Dedifferentiated amniotic fluid mesenchymal stem cell (primary cell): ENCODE results near the gene SSH3.

Experiments
- DNase-seq: peaks from one replicate; pipeline ENCODE4 v3.0.0-alpha.2; 2016; ENCODE audit errors: extremely low spot score

The SSH3 gene

DNA sequence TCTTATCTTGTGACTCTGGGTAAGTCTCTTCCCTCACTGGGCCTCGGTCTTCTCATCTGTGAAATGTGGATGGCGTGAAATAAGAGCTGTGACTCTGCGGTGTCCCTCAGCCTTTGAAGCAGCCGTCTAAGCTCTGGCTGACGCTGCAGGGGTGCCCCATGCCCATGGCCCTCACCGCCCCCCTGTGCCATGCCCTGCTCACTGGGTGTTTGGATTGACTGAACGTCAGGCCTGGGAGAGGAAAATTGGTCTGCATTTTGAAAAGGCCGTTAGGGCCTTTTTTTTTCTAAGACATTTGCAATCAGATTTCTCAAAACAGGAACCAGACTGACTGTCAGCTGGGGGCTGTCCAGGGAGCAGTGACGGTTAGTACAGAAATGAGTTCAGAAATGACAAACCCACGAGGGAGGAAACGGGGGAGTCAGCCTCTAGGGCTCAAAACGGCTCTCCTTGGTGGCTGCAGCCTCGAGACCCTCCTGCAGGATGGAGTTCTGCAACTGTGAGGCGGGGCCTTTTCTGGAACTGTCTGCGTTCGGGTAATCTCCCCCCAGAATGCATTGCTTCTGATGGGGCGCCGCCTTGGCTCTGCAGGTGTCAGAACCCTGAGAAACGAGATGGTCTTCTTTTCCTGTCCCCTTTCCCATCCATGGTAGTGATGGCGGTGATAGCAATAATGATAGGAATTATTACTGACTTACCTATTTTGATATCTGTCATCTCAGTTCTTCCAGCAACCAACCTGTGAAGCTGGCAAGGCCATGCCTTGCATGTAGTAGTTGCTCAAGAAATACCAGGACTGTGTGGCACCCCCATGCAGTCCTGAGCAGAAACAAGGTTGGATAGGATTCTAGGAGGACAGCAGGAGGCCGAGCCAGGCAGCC is 35.0 kb upstream of the SSH3 start:
- DNase-seq = no peak

DNA sequence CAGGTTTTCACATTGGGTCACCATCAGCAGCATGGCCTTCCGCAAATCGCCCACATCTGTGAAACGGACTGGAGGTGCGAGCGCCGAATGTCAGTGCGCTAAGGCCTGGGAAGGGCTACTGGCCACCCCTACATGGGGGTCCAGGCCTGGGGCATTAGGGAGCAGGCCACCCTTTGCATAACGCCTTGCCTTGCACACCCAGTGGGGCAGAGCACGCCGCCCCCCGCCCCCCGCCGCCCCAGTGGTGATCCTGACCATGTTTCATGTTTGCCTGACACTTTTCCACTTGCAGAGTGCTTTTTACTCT is 34.4 kb upstream of the SSH3 start:
- no peak for DNase-seq

DNA sequence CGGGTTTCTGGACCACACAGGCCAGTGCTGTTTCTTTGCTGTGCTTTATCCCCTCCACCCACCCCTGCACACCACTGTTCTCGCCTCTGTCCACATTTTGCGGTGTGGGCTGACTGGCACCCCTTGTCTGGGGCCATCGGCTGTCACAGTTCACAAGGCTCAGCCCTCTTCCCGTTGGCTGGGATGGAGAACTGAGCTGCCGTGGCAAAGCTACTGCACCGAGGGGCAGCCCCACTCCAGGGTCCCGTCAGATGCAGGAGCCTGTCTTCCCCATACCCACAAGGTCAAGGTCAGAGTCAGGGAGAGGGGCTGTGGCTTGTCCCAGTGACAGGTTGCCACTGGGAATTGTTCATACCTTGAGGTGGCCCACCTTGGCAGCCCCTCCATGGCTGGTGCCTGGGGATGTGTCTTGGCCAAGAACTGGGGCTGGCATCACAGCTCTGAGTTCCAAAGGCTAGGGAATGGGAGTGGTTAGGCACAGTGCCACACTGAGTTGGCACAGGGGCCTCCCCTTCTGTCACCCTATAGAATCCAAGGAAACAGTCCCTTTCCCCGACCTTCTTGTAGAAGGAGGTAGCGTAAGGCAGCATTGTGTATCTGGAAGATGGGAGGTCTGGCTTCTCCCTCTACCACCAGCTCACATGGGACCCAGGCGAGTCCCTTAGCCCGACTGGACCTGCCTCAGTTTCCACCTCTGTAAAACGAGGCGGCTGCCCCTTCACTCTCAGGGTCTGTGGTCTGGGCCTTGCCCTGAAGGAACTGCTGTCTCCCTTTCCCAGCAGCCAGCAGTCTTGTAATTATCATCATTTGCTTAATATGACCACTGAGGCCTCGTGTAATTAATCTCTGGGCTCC is 33.7 kb upstream of the SSH3 start:
- no peak for DNase-seq

DNA sequence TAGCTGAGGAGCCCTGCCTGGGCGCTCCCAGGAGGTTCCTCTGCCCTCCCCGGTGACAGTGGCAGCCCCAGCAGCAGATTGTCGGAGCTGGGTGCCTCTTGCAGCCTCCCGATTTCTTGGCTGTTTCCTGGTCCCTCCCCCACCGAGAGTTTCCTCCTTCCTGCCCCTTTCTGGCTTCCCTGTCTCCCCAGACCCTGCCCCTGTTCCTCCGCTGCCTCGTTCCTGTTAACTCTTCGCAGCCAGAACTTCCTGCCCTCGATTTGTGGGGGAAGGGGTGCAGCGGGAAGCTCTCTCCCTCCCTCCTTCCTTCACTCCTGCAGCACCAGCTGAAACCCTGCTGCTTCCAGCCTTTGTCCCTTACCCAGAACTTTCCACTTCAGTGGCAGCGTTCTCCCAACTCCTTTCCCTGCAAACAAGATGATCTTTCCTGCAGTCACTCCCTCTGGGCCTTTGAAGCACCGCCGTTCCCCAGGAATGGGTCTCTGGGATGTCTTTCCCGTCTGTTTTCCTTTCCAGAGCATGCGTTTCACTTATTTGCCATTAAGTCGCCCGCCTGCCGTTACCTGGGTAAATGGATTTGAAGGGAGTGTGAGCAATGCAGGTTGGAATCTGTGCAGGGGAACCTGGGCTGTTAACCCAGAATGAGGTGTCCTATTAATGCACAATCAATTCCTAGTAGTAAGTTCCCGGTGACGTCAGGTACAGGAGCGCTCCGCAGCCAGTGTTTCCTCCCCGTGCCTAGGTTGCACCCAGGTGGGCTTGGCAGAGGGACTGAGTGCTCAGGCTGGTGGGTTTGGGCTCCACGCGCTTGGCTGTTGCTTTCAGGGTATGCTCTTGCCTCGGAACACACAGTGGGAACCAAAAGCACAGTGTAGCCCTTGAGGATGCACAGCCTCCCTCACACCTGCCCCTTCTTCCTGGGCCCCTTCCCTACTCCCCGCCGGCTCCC is 32.8 kb upstream of the SSH3 start:
- DNase-seq = no peak

DNA sequence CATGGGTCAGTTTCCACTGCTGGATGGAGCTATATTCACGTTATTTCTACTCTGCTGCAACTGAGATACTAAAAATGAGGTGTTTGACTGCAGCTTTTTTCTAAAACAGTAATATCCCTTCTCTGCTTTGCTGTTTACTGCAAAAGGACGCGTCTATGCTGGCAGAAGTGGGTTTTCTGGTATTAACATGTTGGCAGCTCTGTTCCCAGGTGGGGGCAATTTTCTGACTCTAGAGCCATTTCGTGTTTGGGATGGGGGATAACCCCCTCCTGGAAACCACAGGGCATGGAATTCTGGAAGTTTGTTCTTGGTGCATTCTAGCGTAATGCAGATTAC is 32.2 kb upstream of the SSH3 start:
- DNase-seq = no peak

DNA sequence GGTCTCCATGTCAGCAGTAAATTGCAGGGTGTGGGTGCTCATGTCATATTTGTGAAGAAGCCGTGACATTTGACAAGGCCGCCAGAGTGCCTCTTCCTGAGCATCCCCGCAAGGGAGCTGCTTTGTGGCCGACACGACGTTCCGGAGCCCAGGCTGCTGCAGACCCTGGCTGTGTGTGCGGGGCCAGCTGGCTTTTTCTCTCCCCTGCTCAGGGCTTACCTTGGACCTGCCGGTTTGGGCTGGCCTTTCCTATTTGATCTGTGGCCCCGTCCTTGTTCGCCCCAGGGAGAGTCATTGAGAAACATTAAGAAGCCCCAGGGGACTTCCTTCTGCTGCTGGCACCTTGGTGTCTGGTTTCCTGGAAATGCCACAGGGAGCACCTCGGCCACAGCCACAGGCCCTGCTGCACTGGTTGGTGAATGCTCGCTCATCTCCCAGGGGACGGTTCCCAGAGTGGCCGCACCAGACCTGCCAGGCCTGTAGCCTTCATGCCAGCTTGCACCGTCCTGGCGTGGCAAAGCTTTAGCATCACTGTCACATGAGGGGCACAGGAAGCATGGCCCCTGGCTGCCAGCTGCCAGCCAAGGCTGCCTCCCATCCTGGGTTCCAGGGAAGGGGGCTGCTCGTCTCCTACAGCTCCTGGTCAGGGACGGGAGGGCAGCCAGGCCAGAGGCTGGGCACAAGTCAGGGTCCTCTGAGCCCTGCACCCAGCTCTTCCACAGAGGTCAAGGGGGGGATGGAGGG is 31.6 kb upstream of the SSH3 start:
- DNase-seq = no peak

DNA sequence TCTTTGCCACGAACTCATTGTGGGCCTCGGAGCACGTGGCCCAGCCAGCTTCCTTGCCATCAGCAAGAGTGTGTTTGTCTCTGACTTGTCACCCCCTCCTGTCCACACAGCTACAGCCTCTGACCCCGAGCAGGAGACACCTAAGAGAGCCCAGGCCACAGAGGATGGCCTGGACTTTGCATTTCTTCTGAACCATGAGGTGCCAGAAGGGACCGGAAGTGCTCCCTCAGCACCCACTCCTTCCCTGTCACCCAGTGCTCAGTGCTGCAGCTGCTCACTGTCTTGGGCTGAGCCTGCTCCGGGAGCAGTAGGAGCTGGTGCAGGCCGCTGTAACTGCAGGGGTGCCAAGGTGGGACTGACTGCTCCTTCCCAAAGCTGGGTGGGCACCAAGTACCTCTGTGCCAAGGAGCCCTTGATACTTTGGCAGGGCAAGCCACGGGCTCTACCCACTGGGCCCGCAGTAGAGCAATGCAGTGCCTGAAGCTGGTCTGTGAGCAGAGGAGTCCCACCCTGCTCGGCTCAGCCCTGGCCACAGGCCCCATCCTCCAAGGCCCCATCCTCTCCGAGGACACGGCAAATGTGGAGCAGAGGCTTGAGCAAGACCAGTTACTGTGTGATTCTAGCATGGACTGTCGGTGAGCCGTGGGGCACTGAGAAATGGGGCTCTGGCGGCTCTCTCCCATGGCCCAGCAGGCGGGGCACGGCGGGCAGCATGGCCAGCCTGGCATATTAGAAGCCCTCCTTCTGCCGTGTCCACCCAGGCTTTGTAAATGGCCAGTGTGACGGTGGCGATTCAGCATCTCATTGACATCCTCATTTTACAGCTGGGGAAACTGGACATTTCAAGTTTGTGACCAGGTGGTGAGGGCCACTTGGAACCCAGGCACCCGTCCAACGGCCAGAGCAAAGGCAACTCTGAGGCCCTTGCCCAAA is 30.7 kb upstream of the SSH3 start:
- DNase-seq = no peak

DNA sequence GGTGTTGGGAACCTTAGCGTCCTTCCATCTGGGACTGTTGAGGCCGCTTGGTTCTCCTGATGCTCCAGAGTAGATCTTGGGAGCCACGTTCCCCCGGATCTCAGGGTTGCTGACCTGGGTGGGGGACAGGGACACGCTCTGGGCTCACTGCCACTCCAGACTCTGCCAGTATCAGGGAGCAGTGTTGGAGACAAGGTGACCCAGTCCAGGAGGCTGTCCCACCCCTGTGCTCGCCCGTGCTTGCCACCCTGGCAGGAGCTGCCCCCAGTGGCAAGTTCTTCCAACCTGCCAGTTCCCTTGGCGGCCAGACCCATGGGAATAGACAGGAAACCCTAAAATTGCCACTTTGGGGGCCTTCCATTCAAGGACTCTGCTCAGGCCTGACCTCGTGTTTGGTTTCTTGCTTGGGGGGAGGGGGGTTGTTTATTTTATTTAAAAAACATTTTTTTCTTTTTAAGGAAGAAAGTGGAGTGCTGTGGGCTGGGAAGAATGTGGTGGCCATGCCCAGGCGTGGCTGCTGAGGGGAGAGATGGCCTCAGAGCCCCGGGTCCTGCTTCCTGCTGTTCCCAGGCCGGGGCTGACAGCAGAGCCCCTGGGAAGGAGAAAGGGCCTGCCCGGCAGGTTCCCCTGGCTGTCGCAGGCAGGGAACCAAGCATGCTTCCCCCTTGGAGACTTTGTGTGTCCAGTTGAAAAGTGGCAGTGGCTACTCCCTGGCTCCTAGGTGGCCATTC is 29.9 kb upstream of the SSH3 start:
- DNase-seq = no peak

DNA sequence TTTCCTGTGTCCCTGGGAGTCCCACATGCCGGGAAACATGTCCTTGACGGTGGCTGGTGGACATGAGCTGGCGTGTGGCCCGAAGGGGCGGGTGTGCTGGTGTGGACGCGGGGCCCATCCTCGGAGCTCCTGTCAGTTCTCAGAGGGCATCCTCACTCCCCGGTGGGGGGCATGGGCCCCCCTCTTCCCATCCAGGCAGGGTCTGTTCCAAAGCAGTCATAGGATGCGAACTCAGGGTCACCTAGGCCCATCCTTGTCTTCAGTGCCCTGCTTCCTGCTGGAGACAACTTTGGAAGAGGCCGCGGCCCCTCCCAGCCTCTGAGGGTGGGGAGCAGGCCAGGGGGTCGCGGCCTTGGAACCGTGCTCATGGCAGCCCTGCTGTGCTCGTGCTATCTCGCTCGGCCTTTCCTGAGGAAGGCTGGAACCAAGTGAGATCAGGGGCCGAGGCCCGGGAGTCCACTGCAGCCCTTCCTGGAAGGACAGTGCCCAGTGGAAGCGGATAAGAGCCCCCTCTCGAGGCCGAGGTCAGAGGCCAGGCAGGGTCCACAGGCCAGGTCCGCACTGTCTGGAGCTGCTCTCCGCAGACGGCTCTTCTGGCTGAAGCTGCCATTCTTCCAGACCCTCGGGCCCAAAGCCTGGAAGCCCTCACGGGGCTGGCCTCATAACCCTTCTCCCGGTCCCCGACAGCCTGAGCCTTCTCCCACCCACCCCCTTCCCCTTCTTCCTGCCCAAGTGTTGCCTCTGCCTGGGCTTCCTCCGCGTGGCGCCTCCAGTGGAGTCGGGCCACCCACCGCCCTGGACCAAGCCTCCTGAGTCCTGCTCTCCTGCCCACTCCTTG is 28.3 kb upstream of the SSH3 start:
- no peak for DNase-seq

DNA sequence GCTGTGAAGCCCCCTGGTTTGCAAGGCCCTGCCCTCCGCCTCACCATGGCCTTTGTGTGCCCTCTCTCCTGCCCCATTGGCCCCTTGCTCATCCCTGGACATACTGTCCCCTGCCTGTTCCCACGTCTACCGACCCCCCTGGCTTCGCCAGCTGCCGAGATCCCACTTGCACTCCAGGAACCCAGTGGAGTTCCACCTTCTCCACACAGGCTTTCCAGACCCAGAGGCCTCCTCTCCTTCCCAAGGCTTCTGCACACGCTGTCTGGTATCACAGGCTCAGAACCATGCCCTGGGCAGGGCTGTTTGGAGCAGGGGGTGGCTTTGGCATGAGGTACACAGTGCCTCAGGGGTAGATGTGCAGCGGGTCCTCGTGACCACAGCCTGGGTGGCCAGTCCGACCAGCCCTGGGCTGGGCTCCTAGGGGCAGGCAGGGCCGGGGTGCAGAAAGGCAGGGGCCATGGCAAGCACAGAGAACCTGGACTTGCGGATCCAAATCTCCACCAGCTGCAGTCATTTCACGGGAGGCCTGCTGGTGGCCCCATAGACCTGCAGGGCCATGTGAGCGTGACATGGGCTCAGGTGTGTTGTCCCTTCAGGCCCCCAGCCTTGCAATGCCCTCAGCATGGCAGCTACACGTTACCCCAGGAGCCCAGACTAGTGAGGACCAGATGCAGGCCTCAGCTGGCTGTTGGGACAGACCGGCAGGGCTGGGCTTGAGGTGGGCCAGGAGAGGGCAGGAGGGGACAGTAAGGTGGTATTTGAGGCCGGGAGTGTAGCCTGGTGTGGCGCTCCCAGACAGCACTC is 27.5 kb upstream of the SSH3 start:
- no peak for DNase-seq

DNA sequence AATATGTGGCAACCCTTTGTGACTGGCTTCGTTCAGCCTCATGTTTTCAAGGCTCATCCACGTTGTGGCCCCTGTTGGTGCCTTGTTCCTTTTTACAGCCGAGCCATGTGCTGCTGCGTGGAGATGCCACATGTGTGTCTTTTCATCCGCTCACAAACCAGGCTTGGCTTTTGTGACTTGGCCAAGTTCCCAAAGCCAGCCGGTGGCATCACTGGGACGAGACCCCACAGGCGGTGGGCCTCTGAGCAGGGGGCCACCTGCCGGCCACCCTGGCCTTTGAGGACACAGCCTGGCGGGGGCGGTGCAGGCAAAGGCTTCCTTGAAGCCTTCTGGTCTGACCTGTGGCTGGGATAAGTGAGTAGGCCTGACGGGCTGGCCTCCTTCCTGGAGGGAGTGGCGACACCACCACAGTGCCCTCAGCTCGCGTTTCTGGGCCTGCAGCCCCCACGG is 26.5 kb upstream of the SSH3 start:
- no peak for DNase-seq

DNA sequence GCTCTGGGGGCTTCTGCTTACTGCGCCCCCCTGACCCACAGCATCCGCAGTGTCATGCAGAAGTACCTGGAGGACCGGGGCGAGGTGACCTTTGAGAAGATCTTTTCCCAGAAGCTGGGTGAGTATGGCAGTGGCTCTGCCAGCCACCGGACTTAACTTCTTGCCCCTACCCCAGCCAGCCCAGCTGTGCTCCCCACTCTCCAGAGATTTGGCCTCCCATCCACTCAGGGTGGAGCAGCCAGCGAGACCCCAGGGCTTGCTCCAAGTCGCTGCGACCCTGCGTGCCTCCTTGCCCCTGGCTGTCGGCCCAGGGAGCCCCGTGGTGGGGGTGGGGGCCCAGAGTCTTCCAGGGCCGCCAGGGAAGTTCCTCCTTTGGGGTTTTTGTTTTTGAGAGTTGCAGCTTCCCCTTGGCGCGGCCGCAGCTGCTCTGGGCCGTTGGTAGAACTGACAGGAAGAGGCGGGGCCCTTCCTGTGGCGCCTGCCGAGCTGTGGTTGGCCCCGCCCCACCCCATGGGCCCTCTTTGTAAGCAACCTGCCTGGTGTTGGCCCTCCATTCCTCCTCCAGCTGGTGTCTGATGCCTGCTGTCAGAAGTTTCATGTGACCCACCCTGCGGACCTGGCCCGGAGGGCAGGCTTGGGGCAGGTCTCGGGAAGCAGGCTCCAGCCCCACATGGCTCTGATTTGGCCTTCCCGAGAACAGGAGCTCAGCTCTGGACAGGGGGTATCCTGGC is 25.9 kb upstream of the SSH3 start:
- no peak for DNase-seq

DNA sequence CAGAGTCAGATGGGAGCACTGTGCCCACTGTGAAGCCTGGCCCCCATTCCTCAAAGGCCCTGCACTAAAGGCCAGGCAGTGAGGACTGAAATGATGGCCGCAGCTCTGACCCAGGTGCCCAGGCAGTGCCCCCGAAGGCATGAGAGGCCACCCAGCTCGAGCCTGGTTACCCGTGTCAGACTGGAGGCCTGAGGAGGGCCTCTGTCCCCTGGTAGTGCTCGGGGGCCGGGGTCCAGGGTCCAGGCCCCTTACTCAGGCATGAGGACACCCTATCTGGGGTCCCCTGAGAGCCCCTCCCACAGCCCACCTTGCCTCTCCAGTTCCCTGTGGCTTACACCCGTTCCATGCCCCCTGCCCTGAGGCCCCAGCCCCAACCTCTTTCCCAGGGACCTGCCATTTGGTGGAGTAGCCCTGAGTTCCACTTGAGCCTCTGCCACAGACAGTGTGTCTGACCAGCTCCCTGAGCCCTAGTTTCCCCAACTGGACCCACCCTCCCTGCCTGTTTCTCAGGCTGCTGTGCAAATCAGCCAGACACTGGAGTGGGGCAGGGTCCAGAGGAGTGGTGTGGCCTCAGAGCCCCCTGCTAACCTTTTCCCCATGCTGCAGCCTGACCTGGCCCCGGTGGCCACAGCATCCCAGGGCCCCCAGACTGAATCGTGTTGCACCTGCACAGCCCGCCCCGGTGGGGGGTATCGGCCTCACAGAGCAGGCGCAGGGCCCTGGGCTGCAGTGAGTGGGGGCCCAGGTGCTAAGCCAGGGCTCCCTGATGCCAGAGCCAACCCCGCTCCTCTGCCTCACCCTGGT is 25.0 kb upstream of the SSH3 start:
- no peak for DNase-seq

DNA sequence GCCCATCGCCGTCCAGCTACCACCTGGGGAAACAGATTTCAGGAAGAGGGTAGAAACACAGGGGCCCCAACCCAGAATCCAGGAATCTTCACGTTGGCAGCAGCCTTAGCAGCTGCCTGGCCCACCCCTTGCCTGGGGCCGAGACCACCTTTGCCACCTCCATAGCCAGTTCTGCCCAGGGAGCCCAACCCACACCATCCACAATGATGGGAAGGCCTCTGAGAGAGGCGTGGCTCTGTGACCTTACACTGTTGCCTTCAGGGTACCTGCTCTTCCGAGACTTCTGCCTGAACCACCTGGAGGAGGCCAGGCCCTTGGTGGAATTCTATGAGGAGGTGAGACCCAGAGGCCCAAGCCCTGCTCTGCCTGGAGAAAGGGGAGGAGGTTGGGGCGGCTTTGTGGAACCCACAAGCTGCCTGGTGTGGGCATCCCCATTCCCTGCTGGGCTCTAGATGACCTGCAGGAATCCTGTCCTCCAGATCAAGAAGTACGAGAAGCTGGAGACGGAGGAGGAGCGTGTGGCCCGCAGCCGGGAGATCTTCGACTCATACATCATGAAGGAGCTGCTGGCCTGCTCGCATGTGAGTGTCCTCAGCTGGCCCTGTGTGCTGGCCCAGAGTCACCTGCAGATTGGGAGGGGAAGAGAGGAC is 24.3 kb upstream of the SSH3 start:
- DNase-seq = no peak

DNA sequence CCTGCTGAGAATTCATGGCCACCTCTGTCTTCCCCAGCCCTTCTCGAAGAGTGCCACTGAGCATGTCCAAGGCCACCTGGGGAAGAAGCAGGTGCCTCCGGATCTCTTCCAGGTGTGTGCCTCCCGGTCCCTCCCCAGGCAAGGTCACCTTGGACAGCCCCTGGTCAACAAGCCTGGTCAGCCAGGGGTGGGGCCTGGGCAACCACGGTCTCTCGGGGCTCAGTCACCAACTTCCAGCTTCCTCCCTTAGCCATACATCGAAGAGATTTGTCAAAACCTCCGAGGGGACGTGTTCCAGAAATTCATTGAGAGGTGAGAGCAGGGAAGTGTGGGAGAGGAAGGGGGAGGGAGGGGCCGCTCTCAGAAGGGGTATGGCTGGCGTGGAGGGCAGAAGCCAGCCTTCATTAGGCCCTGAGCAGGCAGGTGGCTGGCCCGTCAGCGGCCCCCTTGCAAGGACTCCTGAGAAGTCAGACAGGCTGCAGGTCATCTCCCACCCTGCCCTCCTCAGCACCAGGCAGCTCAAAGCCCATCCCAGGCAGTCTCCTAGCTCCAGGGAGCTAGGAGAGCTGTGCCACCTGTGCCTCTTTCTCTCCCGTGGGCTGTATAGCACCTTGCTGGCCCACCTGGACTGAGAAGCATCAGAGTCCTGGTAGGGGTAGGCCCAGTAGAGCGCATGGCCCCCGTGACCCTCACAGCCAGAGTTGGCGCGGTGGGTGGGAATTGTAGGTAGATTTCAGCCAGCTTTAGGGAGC is 23.6 kb upstream of the SSH3 start:
- no peak for DNase-seq
